K562 (cell line): ENCODE measurements around the gene UBE2V1. TPM values are rescaled to one million over a fixed set of nuclear protein-coding genes. Genes with fewer than 3 reads are reported as not detected.
A peak's percentile ranks its signal among the peaks of the same experiment; 100 is the strongest.

ENCODE experiments used
- BCOR ChIP-seq: fragments of 450-650 bp; IDR thresholded peaks from 2 replicates; pipeline ENCODE4 v1.6.1; 2016
- DPF2 ChIP-seq: fragments of 450-650 bp; IDR thresholded peaks from 2 replicates; pipeline ENCODE4 v1.6.1; 2016
- GATAD2B ChIP-seq: fragments of 450-650 bp; IDR thresholded peaks from 2 replicates; pipeline ENCODE4 v1.6.1; 2017; ENCODE audit warnings: mild to moderate bottlenecking, borderline replicate concordance
- HMGN3 ChIP-seq: IDR thresholded peaks from 2 replicates; pipeline ENCODE4 v1.6.1; 2011; ENCODE audit warnings: borderline replicate concordance, low read depth, mild to moderate bottlenecking, mixed read lengths, low read length; ENCODE audit not compliant: insufficient read length; ENCODE audit errors: extremely low read depth
- ILF3 ChIP-seq: fragments of 450-650 bp; IDR thresholded peaks from 2 replicates; pipeline ENCODE4 v1.6.1; 2018; ENCODE audit warnings: antibody characterized with exemption, mild to moderate bottlenecking, moderate library complexity, borderline replicate concordance
- NFRKB ChIP-seq: fragments of 450-650 bp; IDR thresholded peaks from 2 replicates; pipeline ENCODE4 v1.6.1; 2016; ENCODE audit warnings: low read depth
- PYGO2 ChIP-seq: fragments of 450-650 bp; IDR thresholded peaks from 2 replicates; pipeline ENCODE4 v1.6.1; 2016; ENCODE audit warnings: mild to moderate bottlenecking, missing genetic modification characterization, moderate library complexity, missing compliant biosample characterization
- SREBF2 ChIP-seq: sonication (generic); formaldehyde crosslinking; IDR thresholded peaks from 2 replicates; pipeline ENCODE4 v1.4.0; 2020; ENCODE audit warnings: mild to moderate bottlenecking, missing genetic modification reagents
- TAL1 ChIP-seq: fragments of 450-650 bp; IDR thresholded peaks from 2 replicates; pipeline ENCODE4 v1.6.1; 2016; ENCODE audit warnings: mild to moderate bottlenecking
- ZNF24 ChIP-seq: fragments of 450-650 bp; IDR thresholded peaks from 2 replicates; pipeline ENCODE4 v1.6.1; 2016
- polyA plus RNA-seq, 8 experiments: library from polyadenylated mRNA; depleted of rRNA in 4 of 8; stranded (reverse) in 5 of 8; unstranded in 3 of 8; fragments of >200 nt; fragmentation: Nextera tagmentation in 2 of 8; fragmentation: Illumina TruSeq in 1 of 8; extraction: Ambion mirVana in 2 of 8; extraction: Trizol in 1 of 8; gene quantifications; 2 replicates each; pipeline versions ENCODE4 v1.2.1 to v1.2.3, GENCODE V29; 2011 to 2014; ENCODE audit warnings: inconsistent platforms in 1 of 8, missing spikeins in 1 of 8
- total RNA-seq, 7 experiments: library from RNA; depleted of rRNA in 6 of 7; stranded (reverse); fragments of >200 nt in 6 of 7; fragmentation: Illumina TruSeq in 2 of 7; extraction: Trizol in 2 of 7; gene quantifications; 2 replicates each; pipeline versions ENCODE4 v1.2.1 to v1.2.3, GENCODE V29; 2011 to 2021; ENCODE audit warnings: low replicate concordance in 1 of 7
- TF ChIP-seq, protein P1 (sequence below): IDR thresholded peaks from 2 replicates; pipeline ENCODE4 v1.6.1; 2011; ENCODE audit not compliant: insufficient read length; ENCODE audit errors: extremely low read depth
- TF ChIP-seq, protein P2 (sequence below), 2 experiments: IDR thresholded peaks; 2 replicates each; pipeline ENCODE4 v1.6.1; 2012; ENCODE audit warnings: improper control_type of control experiment in 2 of 2, low read depth in 2 of 2, low read length in 2 of 2, borderline replicate concordance in 1 of 2
- TF ChIP-seq, protein P3 (sequence below): IDR thresholded peaks from 2 replicates; pipeline ENCODE4 v1.6.1; 2014; ENCODE audit warnings: antibody characterized with exemption
- TF ChIP-seq, protein P4 (sequence below), 2 experiments: fragments of 450-650 bp in 1 of 2; sonication (generic) in 1 of 2; formaldehyde crosslinking; conservative IDR thresholded peaks; 2 replicates each; pipeline versions ENCODE4 v1.4.0 to v1.8.1; 2020 to 2022; ENCODE audit warnings: mild to moderate bottlenecking in 1 of 2, missing genetic modification reagents in 1 of 2
- TF ChIP-seq, protein P5 (sequence below): fragments of 250-450 bp; sonication (Bioruptor Pico); IDR thresholded peaks from 2 replicates; pipeline ENCODE4 v1.4.0; 2020; ENCODE audit warnings: mild to moderate bottlenecking, moderate library complexity
- TF ChIP-seq, protein P6 (sequence below): fragments of 450-650 bp; IDR thresholded peaks from 2 replicates; pipeline ENCODE4 v1.7.0; 2016; ENCODE audit warnings: borderline replicate concordance

Gene UBE2V1
- total and polyA plus RNA-seq, 9 of the 15 experiments (the other 6 are each of a cell fraction or from before 2014, with no cell fraction given) = 93.0 to 357 (median 119) TPM

DNA sequence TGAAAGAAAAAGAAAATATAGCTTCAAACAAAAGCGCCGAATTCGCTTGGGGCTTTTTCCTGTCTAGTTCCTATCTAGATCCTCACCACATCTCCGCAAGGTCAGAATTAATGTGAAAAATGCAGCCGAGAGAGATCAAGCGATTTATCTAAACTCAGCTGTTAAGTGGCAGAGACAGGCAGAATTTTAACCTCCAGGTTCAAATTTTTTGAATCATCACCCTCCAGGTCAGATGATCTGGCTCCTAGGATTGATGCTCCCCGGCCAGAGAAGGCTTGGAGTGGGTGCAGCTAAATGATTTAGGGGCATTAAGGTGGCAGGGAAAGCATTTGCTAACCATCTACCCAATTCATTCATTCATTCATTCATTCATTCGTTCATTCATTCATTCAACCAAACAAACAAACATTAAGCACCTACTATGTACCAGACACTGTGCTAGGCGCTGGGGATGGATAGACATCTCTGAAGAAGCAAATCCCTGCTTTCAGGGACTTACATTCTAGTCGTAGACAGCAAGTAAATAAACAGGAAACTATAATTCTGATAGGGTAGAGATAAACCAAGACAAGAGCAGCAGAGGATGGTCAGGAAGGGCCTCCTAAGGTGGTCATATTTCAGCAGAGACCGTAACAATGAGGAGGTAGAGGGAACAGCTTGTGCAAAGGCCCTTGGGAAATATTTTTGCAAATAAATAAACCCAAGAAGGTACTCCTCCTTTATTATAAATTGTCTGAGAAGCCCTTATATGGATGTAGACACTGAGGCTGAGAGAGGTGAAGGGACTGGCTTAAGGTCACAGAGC is 672 bp upstream of the UBE2V1 start (continued):
- TF ChIP-seq, protein P1, sequence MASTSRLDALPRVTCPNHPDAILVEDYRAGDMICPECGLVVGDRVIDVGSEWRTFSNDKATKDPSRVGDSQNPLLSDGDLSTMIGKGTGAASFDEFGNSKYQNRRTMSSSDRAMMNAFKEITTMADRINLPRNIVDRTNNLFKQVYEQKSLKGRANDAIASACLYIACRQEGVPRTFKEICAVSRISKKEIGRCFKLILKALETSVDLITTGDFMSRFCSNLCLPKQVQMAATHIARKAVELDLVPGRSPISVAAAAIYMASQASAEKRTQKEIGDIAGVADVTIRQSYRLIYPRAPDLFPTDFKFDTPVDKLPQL = no peak
- peak; percentile 99 for TF ChIP-seq ZNF24
- TF ChIP-seq PYGO2 (tag) = no peak
- TF ChIP-seq BCOR = peak; percentile 84
- TF ChIP-seq, protein P2, sequence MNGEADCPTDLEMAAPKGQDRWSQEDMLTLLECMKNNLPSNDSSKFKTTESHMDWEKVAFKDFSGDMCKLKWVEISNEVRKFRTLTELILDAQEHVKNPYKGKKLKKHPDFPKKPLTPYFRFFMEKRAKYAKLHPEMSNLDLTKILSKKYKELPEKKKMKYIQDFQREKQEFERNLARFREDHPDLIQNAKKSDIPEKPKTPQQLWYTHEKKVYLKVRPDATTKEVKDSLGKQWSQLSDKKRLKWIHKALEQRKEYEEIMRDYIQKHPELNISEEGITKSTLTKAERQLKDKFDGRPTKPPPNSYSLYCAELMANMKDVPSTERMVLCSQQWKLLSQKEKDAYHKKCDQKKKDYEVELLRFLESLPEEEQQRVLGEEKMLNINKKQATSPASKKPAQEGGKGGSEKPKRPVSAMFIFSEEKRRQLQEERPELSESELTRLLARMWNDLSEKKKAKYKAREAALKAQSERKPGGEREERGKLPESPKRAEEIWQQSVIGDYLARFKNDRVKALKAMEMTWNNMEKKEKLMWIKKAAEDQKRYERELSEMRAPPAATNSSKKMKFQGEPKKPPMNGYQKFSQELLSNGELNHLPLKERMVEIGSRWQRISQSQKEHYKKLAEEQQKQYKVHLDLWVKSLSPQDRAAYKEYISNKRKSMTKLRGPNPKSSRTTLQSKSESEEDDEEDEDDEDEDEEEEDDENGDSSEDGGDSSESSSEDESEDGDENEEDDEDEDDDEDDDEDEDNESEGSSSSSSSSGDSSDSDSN (IDR thresholded peaks at IDR 0.05; ENCODE audit: borderline replicate concordance in 1 of 2, low read depth in 2 of 2, low read length in 2 of 2) = no peak
- TF ChIP-seq TAL1 = no peak
- no peak for TF ChIP-seq ILF3
- no peak for TF ChIP-seq SREBF2
- TF ChIP-seq HMGN3 = no peak
- TF ChIP-seq, protein P3, sequence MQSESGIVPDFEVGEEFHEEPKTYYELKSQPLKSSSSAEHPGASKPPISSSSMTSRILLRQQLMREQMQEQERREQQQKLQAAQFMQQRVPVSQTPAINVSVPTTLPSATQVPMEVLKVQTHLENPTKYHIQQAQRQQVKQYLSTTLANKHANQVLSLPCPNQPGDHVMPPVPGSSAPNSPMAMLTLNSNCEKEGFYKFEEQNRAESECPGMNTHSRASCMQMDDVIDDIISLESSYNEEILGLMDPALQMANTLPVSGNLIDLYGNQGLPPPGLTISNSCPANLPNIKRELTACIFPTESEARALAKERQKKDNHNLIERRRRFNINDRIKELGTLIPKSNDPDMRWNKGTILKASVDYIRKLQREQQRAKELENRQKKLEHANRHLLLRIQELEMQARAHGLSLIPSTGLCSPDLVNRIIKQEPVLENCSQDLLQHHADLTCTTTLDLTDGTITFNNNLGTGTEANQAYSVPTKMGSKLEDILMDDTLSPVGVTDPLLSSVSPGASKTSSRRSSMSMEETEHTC = no peak
- TF ChIP-seq, protein P4, sequence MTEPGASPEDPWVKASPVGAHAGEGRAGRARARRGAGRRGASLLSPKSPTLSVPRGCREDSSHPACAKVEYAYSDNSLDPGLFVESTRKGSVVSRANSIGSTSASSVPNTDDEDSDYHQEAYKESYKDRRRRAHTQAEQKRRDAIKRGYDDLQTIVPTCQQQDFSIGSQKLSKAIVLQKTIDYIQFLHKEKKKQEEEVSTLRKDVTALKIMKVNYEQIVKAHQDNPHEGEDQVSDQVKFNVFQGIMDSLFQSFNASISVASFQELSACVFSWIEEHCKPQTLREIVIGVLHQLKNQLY (CRISPR knock-in tag; conservative IDR thresholded peaks at IDR 0.05) = no peak
- TF ChIP-seq GATAD2B = no peak
- no peak for TF ChIP-seq DPF2
- TF ChIP-seq, protein P5, sequence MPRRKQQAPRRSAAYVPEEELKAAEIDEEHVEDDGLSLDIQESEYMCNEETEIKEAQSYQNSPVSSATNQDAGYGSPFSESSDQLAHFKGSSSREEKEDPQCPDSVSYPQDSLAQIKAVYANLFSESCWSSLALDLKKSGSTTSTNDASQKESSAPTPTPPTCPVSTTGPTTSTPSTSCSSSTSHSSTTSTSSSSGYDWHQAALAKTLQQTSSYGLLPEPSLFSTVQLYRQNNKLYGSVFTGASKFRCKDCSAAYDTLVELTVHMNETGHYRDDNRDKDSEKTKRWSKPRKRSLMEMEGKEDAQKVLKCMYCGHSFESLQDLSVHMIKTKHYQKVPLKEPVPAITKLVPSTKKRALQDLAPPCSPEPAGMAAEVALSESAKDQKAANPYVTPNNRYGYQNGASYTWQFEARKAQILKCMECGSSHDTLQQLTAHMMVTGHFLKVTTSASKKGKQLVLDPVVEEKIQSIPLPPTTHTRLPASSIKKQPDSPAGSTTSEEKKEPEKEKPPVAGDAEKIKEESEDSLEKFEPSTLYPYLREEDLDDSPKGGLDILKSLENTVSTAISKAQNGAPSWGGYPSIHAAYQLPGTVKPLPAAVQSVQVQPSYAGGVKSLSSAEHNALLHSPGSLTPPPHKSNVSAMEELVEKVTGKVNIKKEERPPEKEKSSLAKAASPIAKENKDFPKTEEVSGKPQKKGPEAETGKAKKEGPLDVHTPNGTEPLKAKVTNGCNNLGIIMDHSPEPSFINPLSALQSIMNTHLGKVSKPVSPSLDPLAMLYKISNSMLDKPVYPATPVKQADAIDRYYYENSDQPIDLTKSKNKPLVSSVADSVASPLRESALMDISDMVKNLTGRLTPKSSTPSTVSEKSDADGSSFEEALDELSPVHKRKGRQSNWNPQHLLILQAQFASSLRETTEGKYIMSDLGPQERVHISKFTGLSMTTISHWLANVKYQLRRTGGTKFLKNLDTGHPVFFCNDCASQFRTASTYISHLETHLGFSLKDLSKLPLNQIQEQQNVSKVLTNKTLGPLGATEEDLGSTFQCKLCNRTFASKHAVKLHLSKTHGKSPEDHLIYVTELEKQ (CRISPR knock-in tag) = no peak
- TF ChIP-seq NFRKB = 0 out of 2 replicates have a peak, but pooled peaks have one; percentile 39
- TF ChIP-seq, protein P6, sequence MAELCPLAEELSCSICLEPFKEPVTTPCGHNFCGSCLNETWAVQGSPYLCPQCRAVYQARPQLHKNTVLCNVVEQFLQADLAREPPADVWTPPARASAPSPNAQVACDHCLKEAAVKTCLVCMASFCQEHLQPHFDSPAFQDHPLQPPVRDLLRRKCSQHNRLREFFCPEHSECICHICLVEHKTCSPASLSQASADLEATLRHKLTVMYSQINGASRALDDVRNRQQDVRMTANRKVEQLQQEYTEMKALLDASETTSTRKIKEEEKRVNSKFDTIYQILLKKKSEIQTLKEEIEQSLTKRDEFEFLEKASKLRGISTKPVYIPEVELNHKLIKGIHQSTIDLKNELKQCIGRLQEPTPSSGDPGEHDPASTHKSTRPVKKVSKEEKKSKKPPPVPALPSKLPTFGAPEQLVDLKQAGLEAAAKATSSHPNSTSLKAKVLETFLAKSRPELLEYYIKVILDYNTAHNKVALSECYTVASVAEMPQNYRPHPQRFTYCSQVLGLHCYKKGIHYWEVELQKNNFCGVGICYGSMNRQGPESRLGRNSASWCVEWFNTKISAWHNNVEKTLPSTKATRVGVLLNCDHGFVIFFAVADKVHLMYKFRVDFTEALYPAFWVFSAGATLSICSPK = no peak
